Peyer's patch (tissue), 4 donors: Measurements from ENCODE around the gene SH3RF3.

ENCODE experiments used
- CTCF ChIP-seq, 6 experiments: fragments of 450-650 bp in 4 of 6; fragments of 200-600 bp in 2 of 6; sonication (generic) in 1 of 6; IDR thresholded peaks; one replicate each; pipeline ENCODE4 v1.5.1; 2017 to 2019; ENCODE audit warnings: antibody characterized with exemption in 6 of 6, mild to moderate bottlenecking in 3 of 6, moderate library complexity in 1 of 6
- POLR2A ChIP-seq, 2 donors: fragments of 450-650 bp; IDR thresholded peaks; one replicate each; pipeline ENCODE4 v1.5.1; 2017; ENCODE audit warnings: antibody characterized with exemption in 2 of 2, mild to moderate bottlenecking in 2 of 2, moderate library complexity in 2 of 2

- TF ChIP-seq CTCF (IDR thresholded peaks at IDR 0.05) (no peak), POLR2A (IDR thresholded peaks at IDR 0.05) (no peak)
These were observed 1.4 kb upstream of the SH3RF3 start for GRCh38 chr2:109127556-109127955.
